Testis (tissue), 2 donors: ENCODE data around the gene LUZP2.

Experiments used
- POLR2A ChIP-seq: fragments of 450-650 bp; IDR thresholded peaks from one replicate; pipeline ENCODE4 v1.6.1; 2017; ENCODE audit warnings: antibody characterized with exemption, mild to moderate bottlenecking, moderate library complexity
- TF ChIP-seq, protein P1 (sequence below), 3 experiments: fragments of 450-650 bp in 2 of 3; fragments of 200-600 bp in 1 of 3; sonication (generic) in 1 of 3; IDR thresholded peaks; one replicate each; pipeline ENCODE4 v1.5.1; 2016 to 2019; ENCODE audit warnings: antibody characterized with exemption in 3 of 3, mild to moderate bottlenecking in 2 of 3, moderate library complexity in 1 of 3

DNA sequence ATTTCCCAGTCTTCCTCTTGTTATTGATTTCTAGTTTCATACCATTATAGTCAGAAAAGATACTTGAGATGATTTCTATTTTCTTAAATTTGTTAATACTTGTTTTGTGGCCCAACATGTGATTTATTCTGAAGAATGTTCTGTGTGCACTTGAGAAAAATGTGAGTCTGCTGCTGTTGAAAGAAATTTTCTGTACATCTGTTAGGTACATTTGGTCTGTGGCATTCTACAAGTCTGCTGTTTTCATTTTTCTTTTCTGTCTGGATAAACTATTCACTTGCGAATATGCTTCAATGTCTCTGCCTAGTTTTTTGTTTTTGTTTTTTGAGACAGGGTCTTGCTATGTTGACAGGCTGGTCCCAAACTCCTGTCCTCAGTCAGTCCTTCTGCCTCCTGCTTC, 26.4 kb upstream of the LUZP2 start:
- TF ChIP-seq POLR2A, result no peak
- TF ChIP-seq, protein P1, sequence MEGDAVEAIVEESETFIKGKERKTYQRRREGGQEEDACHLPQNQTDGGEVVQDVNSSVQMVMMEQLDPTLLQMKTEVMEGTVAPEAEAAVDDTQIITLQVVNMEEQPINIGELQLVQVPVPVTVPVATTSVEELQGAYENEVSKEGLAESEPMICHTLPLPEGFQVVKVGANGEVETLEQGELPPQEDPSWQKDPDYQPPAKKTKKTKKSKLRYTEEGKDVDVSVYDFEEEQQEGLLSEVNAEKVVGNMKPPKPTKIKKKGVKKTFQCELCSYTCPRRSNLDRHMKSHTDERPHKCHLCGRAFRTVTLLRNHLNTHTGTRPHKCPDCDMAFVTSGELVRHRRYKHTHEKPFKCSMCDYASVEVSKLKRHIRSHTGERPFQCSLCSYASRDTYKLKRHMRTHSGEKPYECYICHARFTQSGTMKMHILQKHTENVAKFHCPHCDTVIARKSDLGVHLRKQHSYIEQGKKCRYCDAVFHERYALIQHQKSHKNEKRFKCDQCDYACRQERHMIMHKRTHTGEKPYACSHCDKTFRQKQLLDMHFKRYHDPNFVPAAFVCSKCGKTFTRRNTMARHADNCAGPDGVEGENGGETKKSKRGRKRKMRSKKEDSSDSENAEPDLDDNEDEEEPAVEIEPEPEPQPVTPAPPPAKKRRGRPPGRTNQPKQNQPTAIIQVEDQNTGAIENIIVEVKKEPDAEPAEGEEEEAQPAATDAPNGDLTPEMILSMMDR (IDR thresholded peaks at IDR 0.05), result no peak
